ENCODE measurements around the gene SP8.
"Not testable (repeated sequence)": the region's sequence is repeated elsewhere in the genome, so short reads cannot be mapped to it uniquely, and the experiment has no call there.

Gene SP8
- 0 to 0.13 reads per million in 2 donors for total RNA-seq

GRCh38 chr7:20786779-20787659 lies at the start of gene SP8:
TSS of gene SP8 (minus strand) at chr7:20786886. CDS start at chr7:20786798, 88 bp downstream.
- DNase-seq: no peak

GRCh38 chr7:20836424-20836823 lies 49.7 kb upstream of the SP8 start:
- not testable (repeated sequence) for DNase-seq

GRCh38 chr7:20835111-20835750 lies 48.5 kb upstream of the SP8 start:
- DNase-seq: no peak

DNA sequence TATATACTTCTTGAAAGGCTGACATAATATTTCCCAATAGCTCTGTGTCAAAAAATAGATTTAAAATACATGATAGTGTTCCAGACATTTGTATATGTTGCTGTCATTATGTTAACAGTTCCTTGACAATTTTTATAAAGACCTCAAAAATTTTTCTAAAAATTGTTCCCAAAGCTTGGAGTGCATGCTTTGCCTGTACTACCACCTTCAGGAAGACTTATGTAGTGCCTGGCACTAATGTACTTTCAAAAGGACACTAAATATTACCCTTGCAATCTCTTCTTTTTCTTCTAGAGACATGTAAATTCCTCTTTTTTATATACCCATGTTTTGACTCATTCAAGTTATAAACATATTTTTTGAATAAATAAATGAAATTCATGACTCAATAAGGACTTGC lies 48.0 kb upstream of the SP8 start:
- DNase-seq: no peak

- no peak for DNase-seq
Observed at GRCh38 chr7:20831956-20832355, 45.3 kb upstream of the SP8 start.

GRCh38 chr7:20831451-20831850 lies 44.8 kb upstream of the SP8 start:
- no peak for DNase-seq

- DNase-seq: no peak
Observed at GRCh38 chr7:20828947-20829346, 42.3 kb upstream of the SP8 start.

DNA sequence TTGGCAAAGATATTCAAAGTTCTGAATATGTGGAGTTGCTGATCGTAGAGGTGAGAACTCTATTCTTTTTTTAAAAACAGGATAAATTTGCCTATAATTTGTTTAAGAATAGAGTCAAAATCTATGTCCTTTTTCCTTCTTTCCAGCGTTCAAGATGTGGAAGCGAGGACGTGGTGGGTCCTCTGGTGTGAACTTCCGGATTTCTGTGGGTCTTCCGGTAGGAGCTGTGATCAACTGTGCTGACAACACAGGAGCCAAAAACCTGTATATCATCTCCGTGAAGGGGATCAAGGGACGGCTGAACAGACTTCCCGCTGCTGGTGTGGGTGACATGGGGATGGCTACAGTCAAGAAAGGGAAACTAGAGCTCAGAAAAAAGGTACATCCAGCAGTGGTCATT lies 40.5 kb upstream of the SP8 start:
- DNase-seq: no peak

- no peak for DNase-seq
Observed at GRCh38 chr7:20826243-20826642, 39.6 kb upstream of the SP8 start.

DNA sequence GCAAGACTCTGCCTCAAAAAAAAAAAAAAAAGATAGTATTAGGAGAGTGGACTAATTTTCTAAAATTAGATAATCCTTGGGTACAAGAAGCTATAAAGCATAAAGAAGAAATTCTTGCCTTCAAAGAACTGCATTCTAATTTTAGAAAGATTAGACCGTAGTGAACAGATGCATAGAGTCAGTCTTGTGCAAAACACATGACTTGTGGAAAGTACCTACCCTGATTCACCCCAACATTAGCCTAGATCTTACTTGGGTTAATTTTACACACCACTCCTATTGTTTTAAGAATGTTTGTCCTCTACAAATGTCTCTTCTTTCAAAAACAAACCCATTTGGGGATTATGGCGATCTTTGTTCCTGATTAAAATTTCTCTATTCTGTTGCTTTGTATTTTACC lies 38.9 kb upstream of the SP8 start:
- no peak for DNase-seq

DNA sequence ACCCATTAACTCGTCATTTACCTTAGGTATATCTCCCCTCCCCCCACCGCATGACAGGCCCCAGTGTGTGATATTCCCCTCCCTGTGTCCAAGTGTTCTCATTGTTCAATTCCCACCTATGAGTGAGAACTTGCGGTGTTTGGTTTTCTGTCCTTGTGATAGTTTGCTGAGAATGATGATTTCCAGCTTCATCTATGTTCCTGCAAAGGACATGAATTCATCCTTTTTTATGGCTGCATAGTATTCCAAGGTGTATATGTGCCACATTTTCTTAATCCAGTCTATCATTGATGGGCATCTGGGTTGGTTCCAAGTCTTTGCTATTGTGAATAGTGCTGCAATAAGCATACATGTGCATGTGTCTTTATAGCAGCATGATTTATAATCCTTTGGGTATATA lies 34.7 kb upstream of the SP8 start:
- not testable (repeated sequence) for DNase-seq

- DNase-seq: no peak
Observed at GRCh38 chr7:20816372-20816959, 29.8 kb upstream of the SP8 start.

- no peak for DNase-seq
Observed at GRCh38 chr7:20804345-20804744, 17.7 kb upstream of the SP8 start.

GRCh38 chr7:20799566-20800366 lies 13.1 kb upstream of the SP8 start:
- DNase-seq: no peak

- no peak for DNase-seq
Observed at GRCh38 chr7:20798694-20799121, 12.0 kb upstream of the SP8 start.

GRCh38 chr7:20798081-20798693 lies 11.5 kb upstream of the SP8 start:
- no peak for DNase-seq

DNA sequence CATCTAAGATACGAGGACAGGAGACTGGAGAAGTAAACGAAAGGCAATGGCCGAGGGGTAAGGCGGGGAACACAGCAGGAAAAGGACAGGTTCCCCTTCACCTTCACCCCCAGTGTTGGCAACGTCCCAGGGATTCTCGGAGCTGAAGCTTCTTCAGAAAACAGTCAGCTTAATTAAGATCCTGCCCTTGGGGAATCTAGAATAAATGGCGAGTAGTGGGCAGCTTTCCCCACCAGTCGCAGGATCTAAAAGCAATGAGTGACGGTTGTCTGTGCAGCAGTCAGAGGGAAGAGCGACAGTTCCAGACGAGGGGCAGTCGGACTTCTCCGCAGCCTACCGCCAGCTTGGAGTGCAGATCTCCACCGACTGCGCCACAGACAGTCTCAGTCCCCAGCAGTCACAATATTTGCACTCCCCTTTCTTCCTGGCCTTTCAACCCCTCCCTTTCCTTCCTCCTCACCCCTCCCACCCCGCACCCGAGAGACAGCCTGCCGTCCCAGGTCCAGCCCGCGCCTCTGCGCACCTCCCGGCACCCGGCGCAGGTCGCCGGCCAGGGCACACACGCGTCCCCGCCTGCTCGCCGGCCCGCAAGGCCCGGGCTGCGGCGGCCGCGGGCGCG lies 10.9 kb upstream of the SP8 start:
- DNase-seq: no peak

- no peak for DNase-seq
Observed at GRCh38 chr7:20797042-20797461, 10.4 kb upstream of the SP8 start.

GRCh38 chr7:20796500-20796899 lies 9.8 kb upstream of the SP8 start:
- DNase-seq: no peak

DNA sequence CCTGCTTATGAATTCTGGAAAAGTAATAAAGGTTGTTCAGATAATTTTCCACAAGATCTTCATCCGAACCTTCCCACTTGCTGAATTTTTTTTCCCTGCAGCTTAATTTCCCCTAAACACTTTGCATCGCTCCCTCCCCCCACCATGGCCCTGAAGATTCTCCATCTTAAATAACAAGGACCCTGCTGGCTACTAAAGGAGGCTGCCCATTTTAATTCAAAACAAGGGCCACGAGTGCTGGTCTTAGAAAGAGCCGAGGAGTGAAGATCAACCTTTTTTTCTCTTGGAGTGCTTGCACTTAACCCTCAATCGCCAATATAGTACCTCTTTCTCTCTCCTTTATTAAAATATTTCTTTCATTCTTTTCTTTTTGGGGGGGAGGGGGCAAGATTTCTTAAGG lies 9.2 kb upstream of the SP8 start:
- no peak for DNase-seq

DNA sequence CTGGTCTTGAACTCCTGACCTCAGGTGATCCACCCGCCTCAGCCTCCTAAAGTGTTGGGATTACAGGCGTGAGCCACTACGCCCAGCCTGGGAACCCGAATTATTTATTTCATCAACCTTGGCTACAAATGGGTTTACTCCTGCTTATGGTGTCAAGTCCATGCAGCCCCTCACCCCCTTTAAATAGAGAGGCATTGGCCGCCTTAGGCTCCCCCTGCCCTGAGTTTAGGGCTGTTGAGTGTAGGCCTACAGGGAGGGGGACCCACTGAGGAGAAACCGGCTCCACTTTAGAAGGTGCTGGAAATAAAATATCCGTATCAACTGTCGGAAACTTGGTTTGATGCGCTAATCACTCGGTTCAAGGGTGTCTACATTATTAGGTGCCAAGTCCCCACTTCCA lies 8.7 kb upstream of the SP8 start:
- no peak for DNase-seq

DNA sequence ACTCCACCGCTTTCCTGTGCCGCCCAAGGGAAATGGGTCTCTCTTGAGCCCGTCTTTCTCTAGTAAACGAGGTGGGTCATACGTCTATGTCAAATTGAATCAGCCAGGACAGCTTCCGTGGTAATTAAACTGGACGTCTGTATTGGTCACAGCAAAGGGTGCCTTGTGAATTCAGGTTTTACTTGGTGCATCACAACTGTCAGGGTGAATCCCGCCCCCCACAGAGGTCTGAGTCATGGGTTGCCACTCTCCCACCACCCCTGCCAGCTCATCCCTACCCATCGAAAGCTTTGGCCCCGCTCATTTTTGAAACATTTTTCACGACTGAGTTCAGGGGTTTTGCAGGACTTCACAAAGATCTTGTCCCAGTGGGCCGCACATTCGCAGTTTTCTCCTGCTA lies 8.0 kb upstream of the SP8 start:
- DNase-seq: no peak

All from activated gamma-delta T cell (primary cell).